Kidney capillary endothelial cell (primary cell): ENCODE data around the gene KRT25.
"Not testable (repeated sequence)": the region's sequence is repeated elsewhere in the genome, so short reads cannot be mapped to it uniquely, and the experiment has no call there.

Experiments
- DNase-seq: peaks from one replicate; pipeline ENCODE4 v3.0.0-alpha.2; 2018; ENCODE audit warnings: low spot score

The KRT25 gene

DNA sequence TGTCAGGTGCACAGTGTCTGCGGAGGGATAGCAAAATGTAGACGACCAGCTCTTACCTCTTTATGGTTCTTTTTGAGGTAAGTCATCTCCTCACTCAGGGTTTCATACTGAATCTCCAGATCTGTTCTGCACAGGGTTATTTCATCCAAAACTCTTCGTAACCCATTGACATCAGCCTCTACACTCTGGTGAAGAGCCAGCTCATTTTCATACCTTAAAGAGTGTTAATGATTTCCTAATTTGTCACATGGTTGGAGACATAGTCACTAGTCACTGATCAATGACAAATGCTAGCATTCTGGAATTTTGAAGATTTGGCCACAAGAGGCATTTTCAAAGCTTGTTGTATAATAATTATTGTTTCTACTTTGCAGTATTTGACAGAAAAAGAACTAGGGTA is 1.3 kb downstream of the KRT25 start:
- no peak for DNase-seq

GRCh38 chr17:40751065-40751464 is 4.1 kb downstream of the KRT25 start:
- no peak for DNase-seq

- DNase-seq: no peak
Observed at GRCh38 chr17:40750391-40750790, 4.7 kb downstream of the KRT25 start.

DNA sequence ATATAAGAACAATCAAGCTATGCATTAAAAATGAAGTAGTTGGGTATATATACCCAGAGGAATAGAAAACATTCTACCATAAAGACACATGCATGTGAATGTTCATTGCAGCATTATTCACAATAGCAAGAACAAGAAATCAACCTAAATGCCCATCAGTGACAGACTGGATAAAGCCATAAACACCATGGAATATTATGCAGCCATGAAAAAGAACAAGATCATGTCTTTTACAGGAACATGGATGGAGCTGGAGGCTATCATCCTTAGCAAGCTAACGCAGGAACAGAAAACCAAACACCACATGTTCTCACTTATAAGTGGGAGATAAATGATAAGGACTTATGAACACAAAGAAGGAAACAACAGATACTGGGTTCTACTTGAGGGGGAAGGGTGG is 6.5 kb downstream of the KRT25 start:
- DNase-seq: not testable (repeated sequence)

DNA sequence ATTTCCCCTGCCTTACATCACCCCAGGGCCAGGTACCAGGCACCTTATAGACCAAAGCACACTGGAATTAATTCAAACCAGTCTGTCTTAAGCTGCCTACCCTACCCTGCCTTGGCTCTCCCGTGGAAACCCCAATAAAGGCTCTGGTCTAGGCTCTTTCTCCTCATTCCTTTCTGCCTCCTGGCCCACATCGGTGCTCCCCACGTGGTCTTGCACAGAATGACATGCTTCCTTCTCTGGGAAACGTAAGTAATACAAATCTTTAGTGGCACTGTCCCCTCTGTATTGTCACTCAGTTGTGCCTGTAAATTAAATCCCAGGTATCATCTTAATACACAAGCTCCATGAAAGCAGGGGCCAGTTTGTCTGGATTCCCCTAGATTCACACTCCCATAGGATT is 16.6 kb downstream of the KRT25 start:
- DNase-seq: no peak

DNA sequence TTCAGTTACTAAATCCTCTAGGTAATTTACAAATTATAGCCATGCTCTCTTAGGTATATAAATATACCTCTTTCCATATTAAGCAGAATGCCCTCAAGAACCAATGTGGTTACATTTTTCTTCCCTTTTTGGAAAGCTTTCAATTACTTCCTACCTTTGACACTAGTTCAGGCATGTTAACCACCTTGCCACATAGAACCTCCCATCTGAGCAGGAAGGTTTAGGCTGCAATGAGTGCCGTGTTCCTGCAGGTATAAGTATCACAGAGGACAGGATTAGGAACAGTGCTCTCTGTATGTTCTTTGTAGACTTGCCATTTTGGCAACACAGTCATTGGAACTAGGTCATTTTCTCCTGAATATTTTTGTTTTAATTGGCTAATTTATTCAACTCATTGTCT is 20.1 kb downstream of the KRT25 start:
- no peak for DNase-seq

GRCh38 chr17:40734018-40734417 is 21.1 kb downstream of the KRT25 start:
- no peak for DNase-seq

- no peak for DNase-seq
Observed at GRCh38 chr17:40730970-40731369, 24.2 kb downstream of the KRT25 start.

DNA sequence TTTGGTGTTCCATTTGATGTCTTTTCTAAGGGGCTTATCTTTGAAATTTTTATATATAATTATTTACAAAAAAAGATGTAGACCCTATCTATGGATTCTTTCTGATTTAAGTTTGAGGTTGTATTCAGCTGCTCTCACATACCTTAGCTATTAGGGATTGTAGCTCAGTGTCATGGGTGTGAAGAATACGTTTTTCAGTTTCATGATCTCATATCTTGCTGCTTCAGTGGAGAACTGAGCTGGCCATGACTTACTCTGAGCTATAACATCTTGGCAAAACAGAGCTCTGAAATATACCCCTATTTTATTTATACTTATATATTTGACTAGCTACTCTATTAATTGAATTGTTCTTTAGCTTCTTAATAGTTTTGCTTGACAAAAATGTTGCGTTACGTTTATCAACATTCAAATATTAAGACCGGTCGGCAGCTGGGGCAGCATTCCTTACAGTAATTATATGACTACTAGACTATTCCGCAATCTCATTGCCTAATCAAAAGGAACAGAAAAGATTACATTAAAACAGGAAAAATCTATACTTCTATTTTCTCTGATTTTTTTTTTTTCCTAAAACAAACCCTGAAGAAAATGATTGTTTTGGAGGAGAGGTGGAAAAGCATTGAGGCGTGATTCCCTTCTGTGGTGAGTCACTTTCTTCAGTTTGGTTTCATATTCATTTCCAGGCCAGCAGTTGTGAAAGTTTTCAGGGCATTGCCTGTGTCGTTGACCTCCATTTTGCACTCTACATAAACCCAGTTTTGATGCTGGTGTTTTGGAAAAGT is 27.5 kb downstream of the KRT25 start:
- no peak for DNase-seq

GRCh38 chr17:40726919-40727318 is 28.2 kb downstream of the KRT25 start:
- DNase-seq: no peak

- no peak for DNase-seq
Observed at GRCh38 chr17:40724656-40725055, 30.5 kb downstream of the KRT25 start.

- no peak for DNase-seq
Observed at GRCh38 chr17:40722241-40722640, 32.9 kb downstream of the KRT25 start.

GRCh38 chr17:40720899-40721298 is 34.2 kb downstream of the KRT25 start:
- no peak for DNase-seq

DNA sequence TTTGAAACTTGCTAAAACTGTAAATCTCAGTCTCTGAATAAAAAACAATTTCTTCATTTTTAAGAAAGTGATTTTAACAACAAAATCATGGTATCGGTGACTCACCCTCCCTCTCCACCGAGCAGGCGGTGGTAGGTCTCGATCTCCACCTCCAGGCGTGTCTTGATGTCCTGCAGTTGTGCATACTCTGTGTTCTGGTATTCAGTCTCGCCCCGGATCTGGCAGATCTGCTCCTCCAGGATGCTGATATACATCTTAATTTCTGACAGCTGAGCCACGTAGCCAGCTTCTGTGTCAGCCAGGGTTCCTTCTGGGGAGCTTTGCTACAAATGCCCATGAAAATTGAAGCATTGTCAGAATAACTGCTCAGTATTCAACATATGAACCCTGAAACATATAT is 36.2 kb downstream of the KRT25 start:
- DNase-seq: no peak

DNA sequence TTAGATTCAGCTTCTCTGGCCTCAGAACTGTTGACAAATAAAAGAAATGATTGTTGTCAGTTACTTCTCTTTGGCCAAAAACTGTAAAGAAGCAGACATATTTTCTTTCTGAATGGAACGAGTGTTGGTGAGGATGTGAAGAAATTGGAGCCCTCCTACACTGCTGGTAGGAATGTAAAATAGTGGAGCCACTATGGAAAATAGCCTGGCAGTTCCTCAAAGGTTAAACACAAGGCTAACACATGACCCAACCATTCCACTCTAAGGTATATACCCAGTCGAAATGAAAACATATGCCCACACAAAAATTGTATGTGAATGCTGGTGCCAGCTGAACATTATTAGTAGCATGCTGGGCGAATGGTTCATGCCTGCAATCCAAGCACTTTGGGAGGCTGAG is 37.4 kb downstream of the KRT25 start:
- no peak for DNase-seq

- DNase-seq: no peak
Observed at GRCh38 chr17:40714473-40714872, 40.7 kb downstream of the KRT25 start.

GRCh38 chr17:40707745-40708144 is 47.4 kb downstream of the KRT25 start:
- peak; percentile 81 for DNase-seq

DNA sequence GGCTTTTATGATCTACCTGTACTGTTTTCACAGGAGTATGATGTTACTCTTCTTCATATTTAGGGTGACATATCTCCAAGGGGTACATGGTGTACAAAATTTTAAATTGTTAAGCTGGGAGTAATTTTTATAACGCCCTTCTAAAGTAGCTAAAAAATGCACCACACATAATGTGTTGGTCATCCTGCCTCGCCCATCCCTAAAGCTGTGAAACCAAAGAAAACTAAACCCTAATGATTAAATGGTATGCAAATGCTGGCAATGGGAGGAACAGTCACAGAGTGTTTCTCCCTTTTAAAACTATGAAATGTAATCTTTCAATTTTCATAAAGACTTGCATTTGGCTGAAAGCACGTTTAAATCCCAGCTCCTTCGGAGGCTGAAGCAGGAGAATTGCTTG is 49.5 kb downstream of the KRT25 start:
- no peak for DNase-seq

DNA sequence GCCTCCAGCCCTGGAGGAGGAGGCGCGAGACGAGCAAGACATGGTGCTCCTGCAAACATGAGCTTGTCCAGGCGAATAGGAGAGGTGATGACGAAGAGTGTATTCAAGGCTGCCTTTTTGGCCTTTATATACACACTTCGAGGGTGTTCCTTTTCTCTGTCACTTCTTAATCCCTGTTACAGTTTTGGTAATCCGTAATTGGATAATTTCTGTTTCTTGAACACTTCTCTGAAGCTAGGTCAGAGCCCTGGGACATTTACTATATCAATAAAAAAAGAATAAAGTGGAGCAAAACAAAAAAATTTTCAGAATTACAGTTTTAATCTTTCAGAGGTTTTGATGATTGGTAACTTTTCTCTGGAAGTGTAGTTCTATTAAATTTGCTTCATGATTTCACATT is 51.5 kb downstream of the KRT25 start, which contains the start of gene KRT24:
Gene KRT24 (minus strand): TSS at position 101 of the 400 bp plus-strand sequence. CDS start 59 bp downstream, at position 42.
- DNase-seq: no peak

DNA sequence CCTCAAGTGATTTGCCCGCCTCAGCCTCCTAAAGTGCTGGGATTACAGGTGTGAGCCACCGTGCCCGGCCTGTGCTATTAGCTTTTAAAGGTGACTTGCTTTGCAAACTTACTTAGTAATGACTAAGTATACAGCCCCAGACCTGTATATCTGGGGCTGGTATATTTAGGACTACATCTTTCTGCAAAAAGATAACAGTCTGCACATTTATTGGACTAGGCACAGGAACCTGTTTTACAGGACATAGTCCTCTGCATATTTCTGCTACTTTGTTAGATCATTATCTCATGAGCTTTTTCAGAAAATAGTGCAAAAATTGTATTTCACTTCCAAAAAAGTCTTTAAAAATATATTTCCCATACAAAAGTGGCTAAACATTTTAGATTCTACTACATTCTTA is 52.9 kb downstream of the KRT25 start:
- no peak for DNase-seq

DNA sequence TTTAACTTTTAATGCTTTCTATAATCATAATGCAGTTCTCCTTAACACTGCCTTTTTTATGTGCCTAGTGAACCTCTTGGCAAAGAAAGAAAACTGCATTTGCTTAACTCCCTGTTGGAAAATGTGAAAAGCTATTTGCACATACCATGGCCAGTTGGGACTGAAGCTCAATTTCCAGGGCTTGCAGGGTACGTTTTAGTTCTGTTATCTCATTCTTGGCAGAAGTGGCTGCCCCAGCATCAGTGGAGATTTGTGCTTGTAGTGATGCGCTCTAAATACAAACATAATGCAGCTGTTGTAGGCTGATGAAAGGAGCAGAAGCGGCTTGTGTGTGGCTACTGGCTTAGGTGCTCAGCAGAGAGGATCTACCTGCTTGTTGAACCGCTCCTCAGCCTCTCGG is 55.3 kb downstream of the KRT25 start:
- no peak for DNase-seq

DNA sequence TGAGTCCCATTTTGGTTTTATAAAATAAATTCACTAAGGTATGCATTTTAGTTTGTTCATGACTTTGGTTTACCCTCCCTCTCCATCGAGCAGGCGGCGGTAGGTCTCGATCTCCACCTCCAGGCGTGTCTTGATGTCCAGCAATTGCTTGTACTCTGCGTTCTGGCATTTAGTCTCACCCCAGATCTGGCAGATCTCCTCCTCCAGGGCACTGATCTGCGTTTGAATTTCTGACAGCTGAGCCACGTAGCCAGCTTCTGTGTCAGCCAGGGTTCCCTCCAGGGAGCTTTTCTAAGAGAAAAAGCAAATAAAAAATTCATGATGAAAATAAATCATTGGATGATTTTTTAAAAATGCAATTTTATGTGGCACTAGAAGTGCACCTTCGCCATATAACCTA is 55.8 kb downstream of the KRT25 start:
- DNase-seq: no peak
